ENCODE measurements around the gene NUMA1.

DNA sequence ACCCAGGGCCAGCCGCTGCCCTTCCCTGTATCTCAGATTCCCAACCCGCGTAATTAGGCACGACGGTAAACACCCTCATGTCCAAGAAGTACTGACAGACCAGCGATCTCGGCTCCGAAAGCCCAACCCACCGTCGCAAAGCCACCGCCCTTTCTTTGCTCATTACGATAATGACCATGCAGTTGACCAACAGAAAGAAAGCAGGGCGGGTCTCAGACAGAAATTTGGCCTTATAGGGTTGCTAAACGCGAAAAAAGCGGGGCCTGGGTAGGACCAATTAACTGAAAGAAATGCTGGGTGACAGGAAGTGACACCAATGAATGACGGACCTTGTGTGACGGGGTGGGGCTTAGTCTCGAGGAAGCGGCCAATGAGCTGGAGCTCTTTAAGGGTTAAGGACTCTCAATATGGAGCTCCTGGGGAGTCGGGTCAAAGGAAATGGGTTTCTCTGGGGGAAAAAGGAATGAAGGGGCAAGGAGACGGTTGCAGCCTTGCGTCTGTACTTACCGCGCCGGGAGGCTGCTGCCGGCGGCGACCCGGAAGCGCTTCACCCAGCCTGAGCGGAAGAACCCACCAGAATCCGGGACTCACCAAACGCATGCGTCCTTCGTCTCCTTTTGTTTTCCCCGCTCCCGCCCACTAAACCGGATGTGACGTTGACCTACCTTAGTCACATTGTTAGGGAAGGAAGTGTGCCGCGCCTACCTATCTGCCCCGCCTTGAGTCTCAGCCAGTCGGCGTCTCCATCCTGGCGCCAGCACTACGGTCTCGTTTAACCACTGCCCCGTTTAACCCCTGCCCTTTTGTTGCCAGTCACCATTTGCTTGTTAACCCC, 32.0 kb upstream of the NUMA1 start, which contains the start of gene ANAPC15:
- TF ChIP-seq POLR2A (IDR thresholded peaks at IDR 0.05; ENCODE audit: low read length) (peak; percentile 95), GATA1 (IDR thresholded peaks at IDR 0.05; ENCODE audit: low read depth, low read length) (no peak)
